GM23338 (cell line): ENCODE results near the gene SLC4A8. TPM values are rescaled to one million over a fixed set of nuclear protein-coding genes. Genes with fewer than 3 reads are reported as not detected.
A peak's percentile ranks its signal among the peaks of the same experiment; 100 is the strongest.

Source experiments
- ATAC-seq: fragments of 200-7000 bp; cut with Tn5 transposase; 3 replicates; pipeline ENCODE4 v1.9.1; 2020
- DNase-seq: peaks from one replicate; pipeline ENCODE4 v3.0.0-alpha.2; 2015; ENCODE audit warnings: low spot score
- H2AFZ ChIP-seq: fragments of 200-600 bp; sonication (generic); 2 replicates; pipeline ENCODE4 v1.8.0; 2016; ENCODE audit warnings: antibody characterized with exemption, mild to moderate bottlenecking, moderate library complexity
- H3F3A ChIP-seq: fragments of 200-600 bp; sonication (generic); replicated peaks from 2 replicates; pipeline ENCODE4 v1.8.0; 2017; ENCODE audit warnings: antibody characterized with exemption, mixed run types, low read depth
- H3K27ac ChIP-seq: fragments of 200-600 bp; sonication (generic); 2 replicates; pipeline ENCODE4 v1.6.1; 2016; ENCODE audit warnings: low read depth
- H3K27me3 ChIP-seq: fragments of 200-600 bp; sonication (generic); 2 replicates; pipeline ENCODE4 v1.8.0; 2016; ENCODE audit warnings: mild to moderate bottlenecking, mixed run types, moderate library complexity; ENCODE audit not compliant: insufficient read depth
- H3K36me3 ChIP-seq: fragments of 200-600 bp; sonication (generic); 2 replicates; pipeline ENCODE4 v1.8.0; 2016; ENCODE audit warnings: mild to moderate bottlenecking; ENCODE audit not compliant: insufficient read depth
- H3K4me1 ChIP-seq: fragments of 200-600 bp; sonication (generic); 2 replicates; pipeline ENCODE4 v1.8.0; 2016; ENCODE audit warnings: mild to moderate bottlenecking, moderate library complexity; ENCODE audit not compliant: insufficient read depth
- H3K4me2 ChIP-seq: fragments of 200-600 bp; sonication (generic); 2 replicates; pipeline ENCODE4 v1.7.1; 2017; ENCODE audit warnings: mixed run types
- H3K4me3 ChIP-seq: fragments of 200-600 bp; sonication (generic); 2 replicates; pipeline ENCODE4 v1.6.1; 2016; ENCODE audit warnings: mixed run types
- H3K79me2 ChIP-seq: fragments of 200-600 bp; sonication (generic); replicated peaks from 2 replicates; pipeline ENCODE4 v1.8.0; 2017; ENCODE audit warnings: mild to moderate bottlenecking; ENCODE audit not compliant: insufficient read depth
- H3K9me2 ChIP-seq: fragments of 200-600 bp; sonication (generic); 2 replicates; pipeline ENCODE4 v1.8.0; 2017; ENCODE audit not compliant: insufficient read depth
- H4K20me1 ChIP-seq: fragments of 200-600 bp; sonication (generic); replicated peaks from 2 replicates; pipeline ENCODE4 v1.8.0; 2017; ENCODE audit warnings: mild to moderate bottlenecking; ENCODE audit not compliant: insufficient read depth
- H3K27ac Mint-ChIP-seq: 2 replicates; pipeline ENCODE4 v1.8.0; 2020; ENCODE audit warnings: inconsistent platforms, mild to moderate bottlenecking, moderate library complexity, mixed read lengths
- H3K27me3 Mint-ChIP-seq: 3 replicates; pipeline ENCODE4 v1.8.0; 2022; ENCODE audit warnings: low read depth, mild to moderate bottlenecking, moderate library complexity, mixed read lengths, inconsistent platforms; ENCODE audit not compliant: insufficient read depth, poor library complexity
- H3K36me3 Mint-ChIP-seq: 3 replicates; pipeline ENCODE4 v1.8.0; 2021; ENCODE audit warnings: low read depth, mild to moderate bottlenecking, inconsistent platforms, moderate library complexity, mixed read lengths
- H3K4me1 Mint-ChIP-seq: 3 replicates; pipeline ENCODE4 v1.8.0; 2020; ENCODE audit warnings: mild to moderate bottlenecking, inconsistent platforms, mixed read lengths
- H3K4me3 Mint-ChIP-seq: 3 replicates; pipeline ENCODE4 v1.8.0; 2021; ENCODE audit warnings: moderate library complexity, mild to moderate bottlenecking, inconsistent platforms, mixed read lengths
- H3K9me3 Mint-ChIP-seq: 3 replicates; pipeline ENCODE4 v1.8.0; 2020; ENCODE audit warnings: moderate library complexity, mild to moderate bottlenecking, inconsistent platforms, mixed read lengths
- CREB1 ChIP-seq: fragments of 250-450 bp; sonication (Bioruptor Pico); IDR thresholded peaks from 2 replicates; pipeline ENCODE4 v1.5.0; 2020; ENCODE audit warnings: low read depth, mild to moderate bottlenecking, moderate library complexity
- CTCF ChIP-seq, 2 experiments: fragments of 200-600 bp in 1 of 2; sonication (generic) in 1 of 2; conservative IDR thresholded peaks; 2 replicates each; pipeline versions ENCODE4 v1.5.1 to v1.6.1; 2016 to 2017; ENCODE audit warnings: antibody characterized with exemption in 2 of 2, low read depth in 2 of 2, mild to moderate bottlenecking in 2 of 2, moderate library complexity in 1 of 2
- ETS1 ChIP-seq: IDR thresholded peaks from 2 replicates; pipeline ENCODE4 v1.6.1; 2016; ENCODE audit warnings: antibody characterized with exemption
- EZH2 ChIP-seq: fragments of 200-600 bp; sonication (generic); IDR thresholded peaks from one replicate; pipeline ENCODE4 v1.8.0; 2017; ENCODE audit warnings: antibody characterized with exemption, mild to moderate bottlenecking, low read depth; ENCODE audit not compliant: unreplicated experiment
- EZH2phosphoT487 ChIP-seq: fragments of 200-600 bp; sonication (generic); IDR thresholded peaks from one replicate; pipeline ENCODE4 v1.8.1; 2018; ENCODE audit warnings: antibody characterized with exemption; ENCODE audit not compliant: unreplicated experiment
- JUNB ChIP-seq: IDR thresholded peaks from one replicate; pipeline ENCODE4 v1.6.1; 2016; ENCODE audit warnings: antibody characterized with exemption; ENCODE audit not compliant: unreplicated experiment
- NANOG ChIP-seq: IDR thresholded peaks from 2 replicates; pipeline ENCODE4 v1.6.1; 2016; ENCODE audit warnings: antibody characterized with exemption, borderline replicate concordance
- POLR2AphosphoS5 ChIP-seq: IDR thresholded peaks from 2 replicates; pipeline ENCODE4 v1.6.1; 2016; ENCODE audit warnings: antibody characterized with exemption, low read depth
- STAT1 ChIP-seq: IDR thresholded peaks from one replicate; pipeline ENCODE4 v1.6.1; 2016; ENCODE audit warnings: antibody characterized with exemption; ENCODE audit not compliant: unreplicated experiment
- ZNF114 ChIP-seq: fragments of 250-450 bp; sonication (Bioruptor Pico); IDR thresholded peaks from 2 replicates; pipeline ENCODE4 v1.5.0; 2020; ENCODE audit warnings: mild to moderate bottlenecking, moderate library complexity
- ZNF331 ChIP-seq: fragments of 250-450 bp; sonication (Bioruptor Pico); IDR thresholded peaks from 2 replicates; pipeline ENCODE4 v1.5.0; 2020; ENCODE audit warnings: low read depth, mild to moderate bottlenecking, moderate library complexity
- polyA plus RNA-seq: library from polyadenylated mRNA; unstranded; fragments of >200 nt; fragmentation: Nextera tagmentation; extraction: Ambion mirVana; gene quantifications from 2 replicates; pipeline ENCODE4 v1.2.1, GENCODE V29; 2016
- total RNA-seq: library from RNA; depleted of rRNA; stranded (reverse); fragments of >200 nt; shearing (Covaris generic); gene quantifications from 2 replicates; pipeline ENCODE4 v1.2.3, GENCODE V29; 2014
- TF ChIP-seq, protein P1 (sequence below): IDR thresholded peaks from one replicate; pipeline ENCODE4 v1.6.1; 2018; ENCODE audit warnings: antibody characterized with exemption; ENCODE audit not compliant: unreplicated experiment
- TF ChIP-seq, protein P2 (sequence below): fragments of 250-450 bp; sonication (Bioruptor Pico); IDR thresholded peaks from 2 replicates; pipeline ENCODE4 v1.5.0; 2020; ENCODE audit warnings: mild to moderate bottlenecking, moderate library complexity

The SLC4A8 gene
- total and polyA plus RNA-seq, 2 experiments from 2014 or later, result 7.6 to 9.2 TPM

- TF ChIP-seq NANOG (no peak), STAT1 (no peak), JUNB (no peak), EZH2 (no peak), CREB1 (CRISPR knock-in tag) (no peak), ZNF331 (CRISPR knock-in tag) (no peak), ZNF114 (CRISPR knock-in tag) (no peak), ETS1 (no peak), POLR2AphosphoS5 (no peak), CTCF (conservative IDR thresholded peaks at IDR 0.05; ENCODE audit: low read depth in 2 of 2) (no peak), EZH2phosphoT487 (no peak)
- TF ChIP-seq, protein P1, sequence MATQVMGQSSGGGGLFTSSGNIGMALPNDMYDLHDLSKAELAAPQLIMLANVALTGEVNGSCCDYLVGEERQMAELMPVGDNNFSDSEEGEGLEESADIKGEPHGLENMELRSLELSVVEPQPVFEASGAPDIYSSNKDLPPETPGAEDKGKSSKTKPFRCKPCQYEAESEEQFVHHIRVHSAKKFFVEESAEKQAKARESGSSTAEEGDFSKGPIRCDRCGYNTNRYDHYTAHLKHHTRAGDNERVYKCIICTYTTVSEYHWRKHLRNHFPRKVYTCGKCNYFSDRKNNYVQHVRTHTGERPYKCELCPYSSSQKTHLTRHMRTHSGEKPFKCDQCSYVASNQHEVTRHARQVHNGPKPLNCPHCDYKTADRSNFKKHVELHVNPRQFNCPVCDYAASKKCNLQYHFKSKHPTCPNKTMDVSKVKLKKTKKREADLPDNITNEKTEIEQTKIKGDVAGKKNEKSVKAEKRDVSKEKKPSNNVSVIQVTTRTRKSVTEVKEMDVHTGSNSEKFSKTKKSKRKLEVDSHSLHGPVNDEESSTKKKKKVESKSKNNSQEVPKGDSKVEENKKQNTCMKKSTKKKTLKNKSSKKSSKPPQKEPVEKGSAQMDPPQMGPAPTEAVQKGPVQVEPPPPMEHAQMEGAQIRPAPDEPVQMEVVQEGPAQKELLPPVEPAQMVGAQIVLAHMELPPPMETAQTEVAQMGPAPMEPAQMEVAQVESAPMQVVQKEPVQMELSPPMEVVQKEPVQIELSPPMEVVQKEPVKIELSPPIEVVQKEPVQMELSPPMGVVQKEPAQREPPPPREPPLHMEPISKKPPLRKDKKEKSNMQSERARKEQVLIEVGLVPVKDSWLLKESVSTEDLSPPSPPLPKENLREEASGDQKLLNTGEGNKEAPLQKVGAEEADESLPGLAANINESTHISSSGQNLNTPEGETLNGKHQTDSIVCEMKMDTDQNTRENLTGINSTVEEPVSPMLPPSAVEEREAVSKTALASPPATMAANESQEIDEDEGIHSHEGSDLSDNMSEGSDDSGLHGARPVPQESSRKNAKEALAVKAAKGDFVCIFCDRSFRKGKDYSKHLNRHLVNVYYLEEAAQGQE, result no peak
- TF ChIP-seq, protein P2, sequence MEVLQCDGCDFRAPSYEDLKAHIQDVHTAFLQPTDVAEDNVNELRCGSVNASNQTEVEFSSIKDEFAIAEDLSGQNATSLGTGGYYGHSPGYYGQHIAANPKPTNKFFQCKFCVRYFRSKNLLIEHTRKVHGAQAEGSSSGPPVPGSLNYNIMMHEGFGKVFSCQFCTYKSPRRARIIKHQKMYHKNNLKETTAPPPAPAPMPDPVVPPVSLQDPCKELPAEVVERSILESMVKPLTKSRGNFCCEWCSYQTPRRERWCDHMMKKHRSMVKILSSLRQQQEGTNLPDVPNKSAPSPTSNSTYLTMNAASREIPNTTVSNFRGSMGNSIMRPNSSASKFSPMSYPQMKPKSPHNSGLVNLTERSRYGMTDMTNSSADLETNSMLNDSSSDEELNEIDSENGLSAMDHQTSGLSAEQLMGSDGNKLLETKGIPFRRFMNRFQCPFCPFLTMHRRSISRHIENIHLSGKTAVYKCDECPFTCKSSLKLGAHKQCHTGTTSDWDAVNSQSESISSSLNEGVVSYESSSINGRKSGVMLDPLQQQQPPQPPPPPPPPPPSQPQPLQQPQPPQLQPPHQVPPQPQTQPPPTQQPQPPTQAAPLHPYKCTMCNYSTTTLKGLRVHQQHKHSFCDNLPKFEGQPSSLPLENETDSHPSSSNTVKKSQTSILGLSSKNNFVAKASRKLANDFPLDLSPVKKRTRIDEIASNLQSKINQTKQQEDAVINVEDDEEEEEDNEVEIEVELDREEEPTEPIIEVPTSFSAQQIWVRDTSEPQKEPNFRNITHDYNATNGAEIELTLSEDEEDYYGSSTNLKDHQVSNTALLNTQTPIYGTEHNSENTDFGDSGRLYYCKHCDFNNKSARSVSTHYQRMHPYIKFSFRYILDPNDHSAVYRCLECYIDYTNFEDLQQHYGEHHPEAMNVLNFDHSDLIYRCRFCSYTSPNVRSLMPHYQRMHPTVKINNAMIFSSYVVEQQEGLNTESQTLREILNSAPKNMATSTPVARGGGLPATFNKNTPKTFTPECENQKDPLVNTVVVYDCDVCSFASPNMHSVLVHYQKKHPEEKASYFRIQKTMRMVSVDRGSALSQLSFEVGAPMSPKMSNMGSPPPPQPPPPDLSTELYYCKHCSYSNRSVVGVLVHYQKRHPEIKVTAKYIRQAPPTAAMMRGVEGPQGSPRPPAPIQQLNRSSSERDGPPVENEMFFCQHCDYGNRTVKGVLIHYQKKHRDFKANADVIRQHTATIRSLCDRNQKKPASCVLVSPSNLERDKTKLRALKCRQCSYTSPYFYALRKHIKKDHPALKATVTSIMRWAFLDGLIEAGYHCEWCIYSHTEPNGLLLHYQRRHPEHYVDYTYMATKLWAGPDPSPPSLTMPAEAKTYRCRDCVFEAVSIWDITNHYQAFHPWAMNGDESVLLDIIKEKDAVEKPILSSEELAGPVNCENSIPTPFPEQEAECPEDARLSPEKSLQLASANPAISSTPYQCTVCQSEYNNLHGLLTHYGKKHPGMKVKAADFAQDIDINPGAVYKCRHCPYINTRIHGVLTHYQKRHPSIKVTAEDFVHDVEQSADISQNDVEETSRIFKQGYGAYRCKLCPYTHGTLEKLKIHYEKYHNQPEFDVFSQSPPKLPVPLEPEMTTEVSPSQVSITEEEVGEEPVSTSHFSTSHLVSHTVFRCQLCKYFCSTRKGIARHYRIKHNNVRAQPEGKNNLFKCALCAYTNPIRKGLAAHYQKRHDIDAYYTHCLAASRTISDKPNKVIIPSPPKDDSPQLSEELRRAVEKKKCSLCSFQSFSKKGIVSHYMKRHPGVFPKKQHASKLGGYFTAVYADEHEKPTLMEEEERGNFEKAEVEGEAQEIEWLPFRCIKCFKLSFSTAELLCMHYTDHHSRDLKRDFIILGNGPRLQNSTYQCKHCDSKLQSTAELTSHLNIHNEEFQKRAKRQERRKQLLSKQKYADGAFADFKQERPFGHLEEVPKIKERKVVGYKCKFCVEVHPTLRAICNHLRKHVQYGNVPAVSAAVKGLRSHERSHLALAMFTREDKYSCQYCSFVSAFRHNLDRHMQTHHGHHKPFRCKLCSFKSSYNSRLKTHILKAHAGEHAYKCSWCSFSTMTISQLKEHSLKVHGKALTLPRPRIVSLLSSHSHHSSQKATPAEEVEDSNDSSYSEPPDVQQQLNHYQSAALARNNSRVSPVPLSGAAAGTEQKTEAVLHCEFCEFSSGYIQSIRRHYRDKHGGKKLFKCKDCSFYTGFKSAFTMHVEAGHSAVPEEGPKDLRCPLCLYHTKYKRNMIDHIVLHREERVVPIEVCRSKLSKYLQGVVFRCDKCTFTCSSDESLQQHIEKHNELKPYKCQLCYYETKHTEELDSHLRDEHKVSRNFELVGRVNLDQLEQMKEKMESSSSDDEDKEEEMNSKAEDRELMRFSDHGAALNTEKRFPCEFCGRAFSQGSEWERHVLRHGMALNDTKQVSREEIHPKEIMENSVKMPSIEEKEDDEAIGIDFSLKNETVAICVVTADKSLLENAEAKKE, result no peak
- Histone ChIP-seq H3K36me3 (no peaks in the 10 kb centered on the region), H3K4me1 (no peaks in the 10 kb centered on the region), H2AFZ (peak overlapping the region; percentile 80), H3K27ac (no peak overlapping the region), H3K9me2 (no peaks in the 10 kb centered on the region), H3K4me3 (no peak overlapping the region), H3K4me2 (no peak overlapping the region), H3K79me2 (no peaks in the 10 kb centered on the region), H4K20me1 (no peaks in the 10 kb centered on the region), H3F3A (no peaks in the 10 kb centered on the region), H3K27me3 (no peaks in the 10 kb centered on the region)
- H3K4me3 Mint-ChIP-seq, result no peak overlapping the region
- no peaks in the 10 kb centered on the region; the same call in 2 of the 3 replicates for H3K4me1 Mint-ChIP-seq
- no peak for ATAC-seq
- DNase-seq, result no peak
- H3K27me3 Mint-ChIP-seq, result peaks cover 2% of the 10 kb centered on the region
- H3K9me3 Mint-ChIP-seq, result no peaks in the 10 kb centered on the region
- no peak overlapping the region for H3K27ac Mint-ChIP-seq
- H3K36me3 Mint-ChIP-seq, result no peaks in the 10 kb centered on the region
Measured at GRCh38 chr12:51524386-51524901, 99.8 kb downstream of the SLC4A8 start.
